SJSA1 (cell line): ENCODE results near the gene PTPRT. TPM values are rescaled to one million over a fixed set of nuclear protein-coding genes. Genes with fewer than 3 reads are reported as not detected.

Experiments used
- DNase-seq, 2 experiments: peaks; one replicate each; pipeline ENCODE4 v3.0.0-alpha.2; 2015 to 2020; ENCODE audit warnings: low spot score in 2 of 2, low read depth in 1 of 2
- H3K27ac ChIP-seq: fragments of 250-450 bp; sonication (Bioruptor Pico); 2 replicates; pipeline ENCODE4 v1.5.1; 2020; ENCODE audit warnings: mild to moderate bottlenecking, moderate library complexity
- H3K27me3 ChIP-seq: fragments of 250-450 bp; sonication (Bioruptor Pico); replicated peaks from 2 replicates; pipeline ENCODE4 v1.5.1; 2020; ENCODE audit warnings: mild to moderate bottlenecking, moderate library complexity
- H3K36me3 ChIP-seq: fragments of 250-450 bp; sonication (Bioruptor Pico); 2 replicates; pipeline ENCODE4 v1.5.1; 2020; ENCODE audit warnings: mild to moderate bottlenecking
- H3K4me1 ChIP-seq: fragments of 250-450 bp; sonication (Bioruptor Pico); replicated peaks from 2 replicates; pipeline ENCODE4 v1.6.1; 2021; ENCODE audit warnings: mild to moderate bottlenecking
- H3K4me3 ChIP-seq: fragments of 250-450 bp; sonication (Bioruptor Pico); 2 replicates; pipeline ENCODE4 v1.5.1; 2020; ENCODE audit warnings: mild to moderate bottlenecking
- H3K9me3 ChIP-seq: fragments of 250-450 bp; sonication (Bioruptor Pico); replicated peaks from 2 replicates; pipeline ENCODE4 v1.5.1; 2020; ENCODE audit warnings: mild to moderate bottlenecking
- total RNA-seq: library from RNA; depleted of rRNA; stranded (reverse); fragments of >200 nt; shearing (Covaris generic); gene quantifications from 2 replicates; pipeline ENCODE4 v1.2.3, GENCODE V29; 2014

The PTPRT gene
- total RNA-seq, 1 experiment from 2014 or later, result not detected

GRCh38 chr20:42686057-42686456 lies 503.6 kb downstream of the PTPRT start:
- DNase-seq, result no peak
- Histone ChIP-seq H3K27me3 (no peaks in the 10 kb centered on the region), H3K27ac (no peak overlapping the region), H3K9me3 (no peaks in the 10 kb centered on the region; the same call in 1 of the 2 replicates), H3K4me1 (no peaks in the 10 kb centered on the region), H3K36me3 (no peaks in the 10 kb centered on the region), H3K4me3 (no peak overlapping the region)

GRCh38 chr20:42678895-42679294 lies 510.8 kb downstream of the PTPRT start:
- no peaks in the 10 kb centered on the region for H3K36me3 ChIP-seq
- H3K4me1 ChIP-seq, result no peaks in the 10 kb centered on the region
- no peak overlapping the region for H3K4me3 ChIP-seq
- no peak overlapping the region for H3K27ac ChIP-seq
- no peaks in the 10 kb centered on the region for H3K27me3 ChIP-seq
- no peak for DNase-seq
- no peaks in the 10 kb centered on the region for H3K9me3 ChIP-seq

- Histone ChIP-seq H3K4me3 (no peak overlapping the region), H3K36me3 (no peaks in the 10 kb centered on the region), H3K9me3 (peaks cover 3% of the 10 kb centered on the region; the same call in 1 of the 2 replicates), H3K27me3 (no peaks in the 10 kb centered on the region), H3K27ac (no peak overlapping the region), H3K4me1 (no peaks in the 10 kb centered on the region)
- no peak for DNase-seq
Measured at GRCh38 chr20:42656130-42656529, 533.6 kb downstream of the PTPRT start.

GRCh38 chr20:42652266-42652665 lies 537.4 kb downstream of the PTPRT start:
- no peaks in the 10 kb centered on the region for H3K27me3 ChIP-seq
- no peak overlapping the region for H3K4me3 ChIP-seq
- H3K9me3 ChIP-seq, result peaks cover 3% of the 10 kb centered on the region; the same call in 1 of the 2 replicates
- H3K36me3 ChIP-seq, result no peaks in the 10 kb centered on the region
- H3K4me1 ChIP-seq, result no peaks in the 10 kb centered on the region
- DNase-seq, result no peak
- no peak overlapping the region for H3K27ac ChIP-seq

GRCh38 chr20:42650191-42650746 lies 539.4 kb downstream of the PTPRT start:
- no peaks in the 10 kb centered on the region for H3K4me1 ChIP-seq
- H3K27me3 ChIP-seq, result no peaks in the 10 kb centered on the region
- no peaks in the 10 kb centered on the region for H3K9me3 ChIP-seq
- H3K4me3 ChIP-seq, result no peak overlapping the region
- DNase-seq, result no peak
- H3K27ac ChIP-seq, result no peak overlapping the region
- H3K36me3 ChIP-seq, result no peaks in the 10 kb centered on the region

- no peaks in the 10 kb centered on the region for H3K4me1 ChIP-seq
- no peak for DNase-seq
- no peak overlapping the region for H3K27ac ChIP-seq
- no peak overlapping the region for H3K4me3 ChIP-seq
- no peaks in the 10 kb centered on the region for H3K9me3 ChIP-seq
- H3K27me3 ChIP-seq, result no peaks in the 10 kb centered on the region
- H3K36me3 ChIP-seq, result no peaks in the 10 kb centered on the region
Measured at GRCh38 chr20:42649748-42650147, 540.0 kb downstream of the PTPRT start.

GRCh38 chr20:42646250-42646649 lies 543.5 kb downstream of the PTPRT start:
- H3K4me1 ChIP-seq, result no peaks in the 10 kb centered on the region
- peaks cover under 1% of the 10 kb centered on the region; the same call in 1 of the 2 replicates for H3K9me3 ChIP-seq
- no peak for DNase-seq
- H3K4me3 ChIP-seq, result no peak overlapping the region
- no peaks in the 10 kb centered on the region for H3K36me3 ChIP-seq
- H3K27me3 ChIP-seq, result no peaks in the 10 kb centered on the region
- no peak overlapping the region for H3K27ac ChIP-seq

- no peak for DNase-seq
- Histone ChIP-seq H3K4me3 (no peak overlapping the region), H3K27me3 (no peaks in the 10 kb centered on the region), H3K27ac (no peak overlapping the region), H3K4me1 (no peaks in the 10 kb centered on the region), H3K36me3 (no peaks in the 10 kb centered on the region), H3K9me3 (peaks cover 7% of the 10 kb centered on the region; the same call in 1 of the 2 replicates)
Measured at GRCh38 chr20:42641886-42642285, 547.8 kb downstream of the PTPRT start.

- Histone ChIP-seq H3K27me3 (no peaks in the 10 kb centered on the region), H3K27ac (no peak overlapping the region), H3K36me3 (no peaks in the 10 kb centered on the region), H3K9me3 (peaks cover 7% of the 10 kb centered on the region; the same call in 1 of the 2 replicates), H3K4me1 (no peaks in the 10 kb centered on the region), H3K4me3 (no peak overlapping the region)
- DNase-seq, result no peak
Measured at GRCh38 chr20:42639140-42639539, 550.6 kb downstream of the PTPRT start.

- Histone ChIP-seq H3K36me3 (no peaks in the 10 kb centered on the region), H3K4me3 (no peak overlapping the region), H3K4me1 (no peaks in the 10 kb centered on the region), H3K27me3 (no peaks in the 10 kb centered on the region), H3K27ac (no peak overlapping the region), H3K9me3 (peaks cover 3% of the 10 kb centered on the region; the same call in 1 of the 2 replicates)
- DNase-seq, result no peak
Measured at GRCh38 chr20:42635699-42636411, 553.9 kb downstream of the PTPRT start.

GRCh38 chr20:42634156-42634555 lies 555.5 kb downstream of the PTPRT start:
- Histone ChIP-seq H3K36me3 (no peaks in the 10 kb centered on the region), H3K27ac (no peak overlapping the region), H3K27me3 (no peaks in the 10 kb centered on the region), H3K4me3 (no peak overlapping the region), H3K4me1 (no peaks in the 10 kb centered on the region), H3K9me3 (0 out of 2 replicates have a peak, but pooled peaks cover 4% of the 10 kb centered on the region)
- DNase-seq, result no peak

- Histone ChIP-seq H3K4me3 (no peak overlapping the region), H3K27ac (no peak overlapping the region), H3K9me3 (0 out of 2 replicates have a peak, but pooled peaks cover 4% of the 10 kb centered on the region), H3K4me1 (no peaks in the 10 kb centered on the region), H3K27me3 (no peaks in the 10 kb centered on the region), H3K36me3 (no peaks in the 10 kb centered on the region)
- DNase-seq, result no peak
Measured at GRCh38 chr20:42628683-42629082, 561.0 kb downstream of the PTPRT start.

- Histone ChIP-seq H3K27ac (no peak overlapping the region), H3K4me3 (no peak overlapping the region), H3K36me3 (no peaks in the 10 kb centered on the region)
Measured at GRCh38 chr20:42613076-42613475, 576.6 kb downstream of the PTPRT start.

More at GRCh38 chr20:42613076-42613475, 576.6 kb downstream of the PTPRT start:
- no peak for DNase-seq
- no peaks in the 10 kb centered on the region for H3K9me3 ChIP-seq
- no peaks in the 10 kb centered on the region for H3K4me1 ChIP-seq
- H3K27me3 ChIP-seq, result no peaks in the 10 kb centered on the region
